Medulla oblongata (tissue), 1 donor: ENCODE measurements around the gene RIBC1.
"Not testable (repeated sequence)": the region's sequence is repeated elsewhere in the genome, so short reads cannot be mapped to it uniquely, and the experiment has no call there.

Experiments used
- DNase-seq: peaks from one replicate; pipeline ENCODE4 v3.0.0-alpha.2; 2015; ENCODE audit errors: extremely low spot score

RIBC1 gene

DNA sequence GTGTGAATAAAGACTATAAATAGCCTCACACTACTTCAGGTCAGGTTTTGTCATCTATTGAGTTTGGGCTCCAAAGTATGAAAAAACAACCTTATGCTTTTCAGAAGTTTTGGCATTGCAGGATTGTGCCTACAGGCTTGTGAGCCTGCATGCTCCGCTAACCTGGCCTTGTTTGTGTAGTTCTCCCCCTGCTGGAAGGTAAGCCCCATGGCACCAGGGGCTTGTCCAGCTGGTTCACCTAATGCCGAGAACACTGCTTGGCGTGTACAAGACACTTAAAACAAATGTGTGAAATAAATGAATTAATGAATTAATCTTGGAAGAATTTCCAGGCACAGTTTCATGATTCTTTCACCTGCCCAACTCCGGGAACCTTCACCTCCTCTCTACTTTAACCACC lies 13.3 kb downstream of the RIBC1 start:
- peak; percentile 52 for DNase-seq

DNA sequence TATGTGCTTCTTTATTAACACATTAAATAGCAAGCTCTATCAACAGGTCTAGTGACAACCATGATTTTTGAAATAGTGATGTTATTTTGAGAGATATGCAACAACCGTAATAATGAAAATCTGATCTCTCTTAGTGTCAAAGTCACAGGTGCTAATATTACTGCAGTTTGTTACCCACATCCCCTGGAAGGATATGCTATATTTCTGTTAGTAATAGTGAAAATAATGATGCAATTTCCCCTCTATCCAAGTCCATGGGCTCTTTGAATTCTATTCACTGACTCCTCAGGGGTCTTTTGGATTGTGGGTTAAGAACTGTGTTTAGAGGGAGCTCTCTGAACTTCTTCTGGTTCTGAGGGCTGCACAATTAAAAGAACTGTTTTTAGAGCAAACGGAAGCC lies 14.5 kb downstream of the RIBC1 start:
- no peak for DNase-seq

DNA sequence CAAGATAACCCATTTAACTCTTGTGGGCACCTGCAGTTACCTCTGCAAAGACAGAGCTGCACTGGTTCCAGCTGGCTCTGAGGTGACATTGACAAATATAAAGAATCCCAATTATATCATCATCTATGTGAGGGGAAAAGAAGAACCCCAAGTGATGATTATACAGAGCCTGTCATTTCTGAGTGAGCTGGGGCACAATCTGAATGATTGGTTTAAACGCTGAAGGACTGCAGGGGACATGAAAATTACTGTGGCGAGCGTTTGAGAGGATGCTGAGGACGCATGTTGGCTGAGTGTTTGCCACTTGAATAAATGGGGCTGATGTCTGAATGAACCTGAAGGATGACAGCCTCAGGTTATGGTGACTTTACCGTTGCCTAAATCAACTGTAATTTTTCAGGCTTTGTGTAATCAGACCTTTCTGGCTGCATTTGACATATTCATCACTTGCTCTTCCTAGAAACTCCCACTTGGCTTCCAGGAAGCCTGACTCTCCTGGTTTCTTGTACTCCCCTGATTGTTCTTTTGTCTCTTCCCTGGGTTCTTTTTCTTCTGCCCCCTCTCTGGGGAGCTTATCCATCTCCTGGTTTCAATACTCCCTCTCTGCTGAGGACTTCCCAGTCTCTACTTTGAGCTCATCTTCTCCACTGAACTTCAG lies 15.6 kb downstream of the RIBC1 start:
- no peak for DNase-seq

DNA sequence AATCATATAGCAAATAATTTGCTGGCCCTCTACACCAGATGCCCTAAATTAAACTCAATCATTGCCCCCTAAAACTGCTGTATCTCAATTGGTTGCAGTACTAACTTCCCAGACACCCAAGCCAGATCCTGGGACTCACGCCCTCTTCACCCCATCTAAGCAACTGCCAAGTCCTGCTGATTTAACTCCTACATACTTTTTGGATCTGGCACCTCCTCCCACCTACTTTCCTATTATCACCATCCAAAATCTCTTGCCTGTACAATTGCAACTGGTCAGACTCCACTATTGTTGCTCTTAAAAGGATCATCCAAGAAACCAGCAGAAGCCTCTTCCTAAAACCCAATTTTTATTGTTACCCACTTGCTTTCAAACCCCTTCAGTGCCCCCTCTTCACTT lies 16.2 kb downstream of the RIBC1 start:
- no peak for DNase-seq

DNA sequence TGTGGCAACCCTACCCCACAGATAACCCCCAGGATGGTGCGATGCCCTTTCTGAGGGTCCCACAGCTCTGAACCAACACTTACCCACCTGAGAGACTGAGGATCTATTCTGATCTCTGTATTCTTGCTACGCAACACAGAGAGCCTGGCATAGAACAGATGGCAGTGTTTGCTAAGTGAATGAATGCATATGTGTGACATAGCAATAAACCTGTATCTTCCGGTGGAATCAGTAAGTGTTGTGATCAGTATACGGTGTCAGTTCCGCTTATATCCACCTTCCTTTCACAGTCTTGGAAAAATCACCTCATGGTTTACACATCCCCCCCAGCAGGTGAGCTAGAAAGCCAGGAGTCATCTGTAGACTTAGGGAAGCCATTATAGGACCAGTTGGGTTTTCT lies 17.4 kb downstream of the RIBC1 start:
- DNase-seq = no peak

DNA sequence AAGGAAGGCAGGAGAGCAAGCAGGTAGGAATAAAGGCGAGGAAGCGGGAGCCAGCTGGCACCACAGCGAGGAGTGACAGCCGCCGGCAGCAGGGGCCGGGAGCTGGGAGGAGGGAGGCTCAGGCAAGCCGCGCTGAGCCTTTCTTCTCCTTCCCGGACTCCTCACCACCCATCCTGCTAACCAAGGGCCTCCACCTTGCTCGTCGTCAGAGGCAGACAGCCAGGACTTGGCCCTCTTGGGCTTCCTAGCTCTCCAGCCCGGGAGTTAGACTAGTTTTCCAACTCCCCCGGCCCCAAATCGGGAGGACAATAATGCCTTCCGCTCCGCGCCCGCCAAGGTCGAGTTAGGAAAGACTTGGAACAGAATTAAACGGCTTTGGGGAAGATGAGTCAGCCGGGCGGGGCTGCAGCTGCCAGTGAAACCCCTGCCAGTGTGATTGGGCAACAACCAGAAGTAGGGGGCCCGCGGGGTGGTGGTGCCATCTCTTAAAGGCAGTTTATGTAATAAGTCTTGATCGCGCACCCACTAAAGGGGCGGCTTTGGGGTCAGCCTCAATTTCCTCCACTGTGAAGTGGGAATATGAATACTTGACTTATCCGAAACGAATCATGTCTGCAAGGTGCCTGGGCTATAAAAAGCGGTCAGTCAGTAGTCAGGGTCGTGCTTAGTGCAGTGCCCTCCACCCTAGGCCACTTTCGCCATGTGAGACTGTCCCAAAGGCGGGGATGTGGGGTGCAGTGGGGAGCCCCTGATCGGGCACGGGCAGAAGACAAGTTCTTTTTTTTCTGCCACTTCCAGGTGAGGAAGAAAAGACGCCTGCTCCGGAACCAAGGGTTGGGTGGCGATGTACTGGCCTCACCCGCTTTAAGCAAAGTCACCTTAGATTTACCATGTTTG lies 18.2 kb downstream of the RIBC1 start:
- DNase-seq = no peak

DNA sequence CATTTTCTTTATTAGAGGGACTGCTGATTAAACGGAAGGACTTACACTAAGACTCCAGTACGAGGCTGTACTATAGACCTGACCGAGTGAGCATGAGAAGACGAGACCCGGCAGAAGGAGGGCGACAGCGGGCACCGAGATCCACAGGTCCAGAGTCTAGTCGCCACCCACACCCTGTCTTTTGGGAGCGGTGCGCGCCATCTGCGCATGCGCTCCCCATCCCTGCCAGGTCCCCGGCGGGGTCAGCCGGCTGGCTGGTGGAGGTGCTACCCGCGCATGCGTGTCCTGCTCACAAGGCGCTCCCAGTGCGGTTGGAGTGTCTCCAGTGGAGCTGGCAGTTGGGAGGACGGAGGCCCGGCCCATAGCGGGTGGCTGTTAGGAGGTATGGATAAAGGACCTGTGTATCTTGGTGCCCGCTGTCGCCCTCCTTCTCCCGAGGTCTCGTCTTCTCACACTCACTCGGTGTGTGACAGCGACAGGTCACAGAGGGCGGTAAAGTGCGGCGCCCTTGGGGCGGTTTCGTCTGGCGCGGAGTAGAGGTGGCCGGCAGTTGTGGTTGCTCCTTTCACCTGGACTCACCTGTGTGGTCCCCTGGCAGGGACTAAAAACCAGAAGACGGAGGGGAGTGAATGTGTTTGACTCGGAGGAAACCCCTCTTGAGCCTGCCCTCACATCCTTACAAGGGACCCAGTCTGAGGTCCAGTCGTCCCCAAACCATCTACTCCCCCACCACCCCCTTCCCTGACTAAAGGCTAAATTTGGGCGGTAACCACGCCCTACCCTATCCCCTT lies 19.1 kb downstream of the RIBC1 start:
- DNase-seq = peak; percentile 50

DNA sequence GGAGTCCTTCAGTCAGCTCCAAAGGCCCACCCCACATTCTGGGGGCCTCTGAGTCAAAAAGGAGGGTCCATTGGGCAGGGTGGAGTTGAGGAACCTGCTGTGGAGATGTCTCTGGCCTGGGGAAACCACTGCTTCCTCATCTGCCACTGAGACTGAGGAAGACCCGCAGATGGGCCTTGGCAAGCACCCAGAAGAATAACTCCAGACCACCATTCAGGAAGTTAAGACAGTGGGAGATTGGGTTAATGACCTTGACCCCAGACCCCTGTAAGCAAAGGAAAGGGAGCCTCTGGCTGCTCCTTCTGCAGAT lies 19.6 kb downstream of the RIBC1 start:
- DNase-seq = no peak

DNA sequence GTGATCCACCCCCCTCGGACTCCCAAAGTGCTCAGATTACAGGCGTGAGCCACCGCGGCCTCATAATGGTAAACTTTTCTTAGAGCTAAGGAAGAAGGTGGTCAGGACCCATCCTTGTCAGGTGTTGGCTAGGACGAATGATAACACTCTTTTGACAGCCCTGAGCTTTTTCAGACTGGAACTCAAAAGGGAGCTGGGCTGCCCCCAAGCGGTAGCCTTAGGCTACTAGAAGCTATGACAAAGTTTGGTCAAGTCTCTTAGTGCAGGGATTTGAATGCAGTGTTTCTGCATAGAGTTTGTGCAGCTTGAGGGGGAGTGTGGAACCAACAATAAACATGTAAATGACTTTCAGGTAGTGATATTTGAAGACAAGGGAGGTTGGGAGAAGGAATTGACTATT lies 23.3 kb downstream of the RIBC1 start:
- DNase-seq = no peak

DNA sequence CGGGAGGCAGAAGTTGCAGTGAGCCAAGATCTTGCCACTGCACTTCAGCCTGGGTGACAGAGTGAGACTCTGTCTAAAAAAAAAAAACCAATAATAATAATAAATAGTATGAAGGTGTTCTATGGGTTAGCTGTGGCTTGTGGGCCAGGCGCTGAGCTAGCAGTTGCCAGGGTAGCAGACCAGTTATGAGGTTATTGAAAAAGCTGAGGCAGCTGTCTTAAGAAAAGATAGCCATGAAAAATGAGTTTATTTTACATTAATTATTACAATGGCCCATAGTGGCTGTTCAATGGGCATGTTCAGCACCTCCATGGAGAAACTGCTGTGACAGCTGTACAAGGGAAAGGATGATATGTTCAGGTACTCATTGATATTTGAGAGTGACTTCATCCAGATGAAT lies 24.8 kb downstream of the RIBC1 start:
- no peak for DNase-seq

DNA sequence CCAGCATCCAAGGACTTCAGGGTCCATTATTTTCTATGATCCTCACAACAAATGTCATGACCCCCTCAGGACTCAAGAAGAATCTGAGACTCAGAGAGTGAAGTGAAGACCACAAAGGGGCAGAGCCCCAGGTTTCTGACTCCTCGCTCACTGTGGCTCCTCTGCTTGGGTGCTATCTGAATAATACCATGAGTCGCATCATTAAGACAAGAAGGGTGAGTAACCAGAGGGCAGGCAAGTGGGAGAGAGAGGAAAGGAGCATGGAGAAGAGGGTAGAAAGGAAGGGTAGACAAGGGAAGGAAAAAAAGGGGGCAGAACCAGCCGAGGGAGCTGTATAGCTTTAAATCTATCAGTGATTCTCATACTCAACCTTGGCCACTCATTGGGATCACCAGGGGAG lies 27.0 kb downstream of the RIBC1 start:
- no peak for DNase-seq

DNA sequence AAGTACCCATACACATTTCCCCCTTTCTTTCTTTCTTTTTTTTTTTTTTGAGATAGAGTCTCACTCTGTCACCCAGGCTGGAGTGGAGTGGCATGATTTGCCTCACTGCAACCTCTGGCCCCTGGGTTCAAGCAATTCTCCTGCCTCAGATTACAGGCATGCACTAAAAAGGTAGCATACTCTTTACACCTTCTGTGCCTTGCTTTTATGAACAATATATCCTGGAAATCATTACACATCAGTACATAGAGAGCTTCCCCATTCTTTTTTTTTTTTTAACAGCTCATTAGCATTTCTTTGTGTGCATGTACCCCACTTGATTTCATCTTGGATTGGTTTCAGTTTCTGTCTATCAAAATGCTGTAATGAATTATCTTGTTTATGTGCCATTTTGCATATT lies 30.1 kb downstream of the RIBC1 start:
- DNase-seq = no peak

DNA sequence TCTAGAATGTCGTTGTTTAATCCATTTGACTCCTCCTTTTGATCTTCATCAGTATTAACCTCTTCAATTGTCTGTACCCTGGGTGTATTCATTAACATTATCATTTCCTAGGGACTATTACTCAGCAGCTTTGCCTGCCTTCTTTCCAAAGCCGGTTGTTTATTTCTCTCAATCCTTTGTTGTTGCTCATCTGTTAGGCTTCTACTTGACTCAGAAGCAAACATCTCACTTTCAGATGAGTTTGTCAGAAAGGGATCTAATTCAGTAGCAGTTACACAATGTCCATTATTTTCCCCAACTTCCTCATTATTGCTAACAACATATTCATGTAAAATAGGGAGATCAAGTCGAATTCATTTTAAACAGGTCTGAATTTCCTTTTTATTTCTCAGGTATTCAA lies 33.6 kb downstream of the RIBC1 start:
- no peak for DNase-seq

DNA sequence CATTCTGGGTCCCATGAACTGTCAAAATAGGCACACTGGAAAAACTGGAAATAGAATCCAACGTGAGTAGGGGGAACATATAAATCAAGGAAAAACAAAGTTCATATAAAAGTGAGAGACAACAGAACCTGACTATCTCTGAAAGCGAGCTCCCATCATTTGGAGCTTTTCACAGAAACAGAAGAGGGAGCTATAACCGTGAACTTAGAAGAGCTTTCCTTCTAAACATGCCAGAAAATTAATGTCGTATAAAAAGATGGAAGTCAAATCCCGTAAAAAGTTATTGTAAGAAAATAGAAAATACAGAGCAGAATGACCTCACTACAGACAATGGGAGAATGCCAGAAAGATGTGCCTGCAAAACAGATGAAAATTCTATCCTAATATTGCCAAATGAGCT lies 35.4 kb downstream of the RIBC1 start:
- no peak for DNase-seq

DNA sequence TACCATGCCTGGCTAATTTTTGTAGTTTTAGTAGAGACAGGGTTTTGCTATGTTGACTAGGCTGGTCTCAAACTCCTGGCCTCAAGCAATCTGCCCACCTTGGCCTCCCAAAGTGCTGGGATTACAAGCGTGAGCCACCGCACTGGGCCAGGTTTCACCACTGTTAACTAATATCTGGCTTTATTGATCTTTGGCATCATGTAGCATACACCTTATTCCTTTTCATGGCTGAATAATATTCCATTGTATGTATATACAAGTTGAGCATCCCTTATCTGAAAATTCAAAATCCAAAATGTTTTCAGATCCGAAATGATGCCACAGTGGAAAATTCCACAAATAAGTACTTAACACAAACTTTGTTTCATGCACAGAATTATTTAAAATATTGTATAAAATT lies 46.0 kb downstream of the RIBC1 start:
- not testable (repeated sequence) for DNase-seq

DNA sequence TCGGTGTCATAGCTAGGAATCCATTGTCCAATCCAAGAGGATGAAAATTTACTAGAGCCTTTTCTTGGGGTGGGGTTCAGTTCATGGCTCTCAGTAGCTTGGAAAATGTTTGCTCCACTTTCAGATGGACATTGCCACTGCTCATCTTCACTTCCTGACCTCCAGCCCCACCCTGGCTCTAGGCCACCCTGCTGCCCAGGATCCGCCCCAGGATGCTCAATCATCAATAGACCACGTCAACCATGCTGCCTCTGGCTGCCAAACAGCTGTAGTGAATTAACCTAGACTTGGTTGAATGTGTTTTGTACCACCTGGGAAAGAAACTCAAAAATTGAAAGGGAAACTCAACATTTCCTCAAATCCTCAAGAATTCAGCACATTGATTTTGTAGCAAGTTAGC lies 48.7 kb downstream of the RIBC1 start:
- DNase-seq = no peak

DNA sequence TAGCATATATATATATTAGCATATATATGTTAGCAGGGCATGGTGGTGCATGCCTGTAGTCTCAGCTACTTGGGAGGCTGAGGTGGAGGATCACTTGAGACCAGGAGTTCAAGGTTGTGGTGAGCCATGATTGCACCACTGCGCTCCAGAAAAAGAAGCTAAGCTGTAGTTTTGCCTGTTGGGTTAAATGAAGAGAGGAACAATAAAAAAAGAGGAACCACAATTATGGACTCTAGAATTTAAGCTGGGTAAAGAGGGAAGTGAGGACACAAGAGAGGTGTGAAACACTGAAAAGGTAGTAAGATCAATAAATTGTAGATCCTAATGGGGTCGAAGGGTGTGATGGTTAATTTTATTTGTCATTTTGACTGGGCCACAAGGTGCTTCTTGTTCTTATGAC lies 52.0 kb downstream of the RIBC1 start:
- peak; percentile 3 for DNase-seq

DNA sequence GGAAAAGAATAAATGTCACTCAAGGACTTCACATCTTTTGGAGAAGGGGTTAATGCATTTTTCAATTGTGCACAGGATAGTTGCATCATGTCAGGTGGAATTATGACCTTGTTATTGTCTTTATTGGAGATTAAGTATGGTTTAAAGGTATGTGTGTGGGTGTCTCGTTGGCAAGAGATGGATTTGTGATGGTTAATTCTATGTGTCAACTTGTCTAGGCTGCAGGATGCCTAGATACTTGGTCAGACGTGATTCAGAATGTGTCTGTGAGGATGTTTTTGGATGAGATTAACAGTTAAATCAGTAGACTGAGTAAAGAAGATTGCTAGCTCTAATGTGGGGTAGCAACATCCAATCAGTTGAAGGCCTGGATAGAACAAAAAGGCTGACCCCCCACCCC lies 53.7 kb downstream of the RIBC1 start:
- DNase-seq = no peak

DNA sequence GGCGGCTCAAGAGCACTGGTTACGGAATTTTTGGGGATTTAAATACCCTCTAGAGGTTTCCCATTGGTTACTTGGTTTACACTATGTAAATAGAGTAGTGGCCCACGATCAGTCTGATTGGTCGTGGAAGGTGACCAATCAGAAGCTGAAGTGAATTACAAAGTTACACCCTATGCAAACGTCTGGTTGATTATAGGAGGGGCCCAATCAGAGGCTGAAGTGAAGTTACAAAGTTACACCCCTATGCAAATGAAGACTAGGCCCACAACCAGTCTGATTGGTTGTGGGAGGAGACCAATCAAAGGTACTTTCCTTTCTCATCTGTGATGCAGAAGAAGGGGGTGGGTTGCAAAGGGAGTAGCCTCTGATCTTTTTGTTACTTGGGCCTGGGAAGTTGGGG lies 56.6 kb downstream of the RIBC1 start:
- no peak for DNase-seq
